WERI-Rb-1 (cell line): Measurements from ENCODE around the gene COPB2.
A peak's percentile ranks its signal among the peaks of the same experiment; 100 is the strongest.

Experiments used
- DNase-seq: peaks from one replicate; pipeline ENCODE4 v3.0.0-alpha.2; 2020
- H3K27ac ChIP-seq: fragments of 250-450 bp; sonication (Bioruptor Pico); 2 replicates; pipeline ENCODE4 v1.5.1; 2020; ENCODE audit warnings: mild to moderate bottlenecking, moderate library complexity
- H3K27me3 ChIP-seq: fragments of 250-450 bp; sonication (Bioruptor Pico); 2 replicates; pipeline ENCODE4 v1.5.1; 2021; ENCODE audit warnings: mild to moderate bottlenecking, low read depth, moderate library complexity; ENCODE audit not compliant: insufficient read depth, severe bottlenecking
- H3K36me3 ChIP-seq: fragments of 250-450 bp; sonication (Bioruptor Pico); 2 replicates; pipeline ENCODE4 v1.5.1; 2020; ENCODE audit warnings: mild to moderate bottlenecking, moderate library complexity
- H3K4me3 ChIP-seq: 2 replicates; pipeline ENCODE4 v1.5.1; 2011; ENCODE audit warnings: low read depth, mild to moderate bottlenecking, control low read depth, low read length
- H3K9me3 ChIP-seq: fragments of 250-450 bp; sonication (Bioruptor Pico); 2 replicates; pipeline ENCODE4 v1.5.1; 2021; ENCODE audit warnings: mild to moderate bottlenecking, moderate library complexity; ENCODE audit not compliant: severe bottlenecking
- CTCF ChIP-seq: IDR thresholded peaks from 2 replicates; pipeline ENCODE4 v1.5.1; 2011; ENCODE audit warnings: low read depth, mild to moderate bottlenecking, control low read depth, inconsistent platforms, low read length

The COPB2 gene

GRCh38 chr3:139329364-139329850 lies 60.0 kb downstream of the COPB2 start:
- H3K4me3 ChIP-seq = peak overlapping the region; percentile 31
- H3K27ac ChIP-seq = no peak overlapping the region
- H3K36me3 ChIP-seq = no peaks in the 10 kb centered on the region
- H3K27me3 ChIP-seq = no peaks in the 10 kb centered on the region
- peak; percentile 99 for TF ChIP-seq CTCF
- no peaks in the 10 kb centered on the region for H3K9me3 ChIP-seq
- peak; percentile 92 for DNase-seq

GRCh38 chr3:139328356-139328755 lies 61.1 kb downstream of the COPB2 start:
- H3K27me3 ChIP-seq = no peaks in the 10 kb centered on the region
- no peaks in the 10 kb centered on the region for H3K9me3 ChIP-seq
- H3K4me3 ChIP-seq = no peak overlapping the region
- DNase-seq = no peak
- no peaks in the 10 kb centered on the region for H3K36me3 ChIP-seq
- no peak for TF ChIP-seq CTCF
- H3K27ac ChIP-seq = no peak overlapping the region

GRCh38 chr3:139327861-139328260 lies 61.6 kb downstream of the COPB2 start:
- H3K27me3 ChIP-seq = no peaks in the 10 kb centered on the region

GRCh38 chr3:139327231-139327630 lies 62.2 kb downstream of the COPB2 start:
- no peak for DNase-seq
- no peaks in the 10 kb centered on the region for H3K27me3 ChIP-seq
- H3K4me3 ChIP-seq = no peak overlapping the region
- no peak overlapping the region for H3K27ac ChIP-seq
- H3K36me3 ChIP-seq = no peaks in the 10 kb centered on the region
- H3K9me3 ChIP-seq = no peaks in the 10 kb centered on the region
- no peak for TF ChIP-seq CTCF

More at GRCh38 chr3:139327861-139328260, 61.6 kb downstream of the COPB2 start:
- no peak overlapping the region for H3K27ac ChIP-seq
- H3K9me3 ChIP-seq = no peaks in the 10 kb centered on the region
- TF ChIP-seq CTCF = no peak
- DNase-seq = no peak
- H3K4me3 ChIP-seq = no peak overlapping the region
- H3K36me3 ChIP-seq = no peaks in the 10 kb centered on the region

- no peak overlapping the region for H3K4me3 ChIP-seq
- no peak for DNase-seq
- H3K9me3 ChIP-seq = no peaks in the 10 kb centered on the region
- TF ChIP-seq CTCF = peak; percentile 20; the same call in 1 of the 2 replicates
- H3K27me3 ChIP-seq = no peaks in the 10 kb centered on the region
- H3K27ac ChIP-seq = no peak overlapping the region
- no peaks in the 10 kb centered on the region for H3K36me3 ChIP-seq
Measured at GRCh38 chr3:139326707-139327106, 62.7 kb downstream of the COPB2 start.

- Histone ChIP-seq H3K4me3 (no peak overlapping the region), H3K9me3 (no peaks in the 10 kb centered on the region), H3K27ac (no peak overlapping the region), H3K27me3 (no peaks in the 10 kb centered on the region), H3K36me3 (no peaks in the 10 kb centered on the region)
- no peak for TF ChIP-seq CTCF
- no peak for DNase-seq
Measured at GRCh38 chr3:139326131-139326530, 63.3 kb downstream of the COPB2 start.
